ENCODE measurements around the gene SNX3. TPM values are rescaled to one million over a fixed set of nuclear protein-coding genes. Genes with fewer than 3 reads are reported as not detected.

The SNX3 gene
- total RNA-seq, 5 donors from 2014 or later (not counting 1 experiment from before 2014, with no cell fraction given) = 50.1 to 61.4 (median 51.3) TPM

DNA sequence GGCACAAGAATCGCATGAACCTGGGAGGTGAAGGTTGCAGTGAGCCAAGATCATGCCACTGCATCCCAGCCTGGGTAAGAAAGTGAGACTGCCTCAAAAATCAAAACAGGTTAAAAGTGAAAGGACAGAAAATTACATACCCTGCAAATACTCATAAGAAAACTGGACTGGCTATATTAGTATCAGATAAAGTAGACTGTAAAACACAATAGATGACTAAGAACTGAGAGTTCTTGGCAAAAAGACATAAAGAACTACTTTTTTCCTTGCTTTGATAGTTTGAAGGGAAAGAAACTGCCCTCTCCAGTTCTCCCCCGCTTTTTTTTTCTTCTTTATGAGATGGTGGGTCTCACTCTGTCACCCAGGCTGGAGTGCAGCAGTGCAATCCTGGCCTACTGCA lies 17.0 kb downstream of the SNX3 start:
- WGBS (ENCODE audit: insufficient coverage) = no CpG with 5 or more reads among the region's 2 CpGs
- DNase-seq (no peak), ATAC-seq (replicated peaks in 1 of 4) (no peak)
- Mint-ChIP-seq H3K9me3 (peaks cover 0 to 17% (median 3%) of the 10 kb centered on the region in 3 donors), H3K4me1 (peaks cover 28 to 53% (median 47%) of the 10 kb centered on the region in 3 donors), H3K27me3 (no peaks in the 10 kb centered on the region), H3K27ac (no peak overlapping the region), H3K4me3 (no peak overlapping the region), H3K36me3 (peaks cover 71% of the 10 kb centered on the region)
- Histone ChIP-seq H3K9me3 (no peaks in the 10 kb centered on the region), H3K4me1 (ENCODE audit: control insufficient read depth in 1 of 2, extremely low read depth in 1 of 2, insufficient read depth in 2 of 2, low read length in 2 of 2) (peaks cover 0 to 9% of the 10 kb centered on the region in 2 experiments), H3K27ac (ENCODE audit: low read length) (no peak overlapping the region), H3K4me3 (ENCODE audit: control insufficient read depth in 1 of 2, extremely low read depth in 1 of 2, low read length in 1 of 2) (no peak overlapping the region), H3K36me3 (ENCODE audit: control insufficient read depth in 2 of 2, extremely low read depth in 1 of 2, insufficient read depth in 1 of 2, low read length in 1 of 2) (peaks cover 2 to 4% of the 10 kb centered on the region in 2 donors), H3K27me3 (replicated peaks in 1 of 2; ENCODE audit: control insufficient read depth in 2 of 2, extremely low read depth in 1 of 2, insufficient read depth in 2 of 2, low read length in 1 of 2) (no peaks in the 10 kb centered on the region)
- ChIA-PET POLR2A (no interaction called here), CTCF (no interaction called here)

DNA sequence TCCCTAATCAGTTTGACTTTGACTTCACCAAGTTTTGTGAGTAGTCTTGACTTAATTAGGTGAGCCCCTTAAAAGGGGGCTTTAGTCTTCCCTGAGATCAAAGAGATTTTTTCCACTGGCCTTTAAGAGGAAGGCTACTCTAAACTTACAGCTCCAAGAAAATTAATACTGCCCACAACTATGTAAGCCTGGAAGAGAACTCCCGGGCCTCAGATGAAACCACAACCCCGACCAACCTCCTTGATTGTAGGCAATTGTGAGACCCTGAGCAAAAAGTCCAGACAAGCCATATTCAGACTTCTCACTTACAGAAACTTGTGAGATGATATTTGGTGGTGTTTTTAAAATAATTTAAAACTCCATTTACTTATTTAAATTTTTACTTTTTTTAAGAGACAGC lies 18.1 kb downstream of the SNX3 start:
- H3K9me3 Mint-ChIP-seq = peaks cover 0 to 17% (median 3%) of the 10 kb centered on the region in 3 donors
- no CpG with 5 or more reads among the region's 2 CpGs for WGBS (ENCODE audit: insufficient coverage)
- CTCF ChIA-PET = no interaction called here

DNA sequence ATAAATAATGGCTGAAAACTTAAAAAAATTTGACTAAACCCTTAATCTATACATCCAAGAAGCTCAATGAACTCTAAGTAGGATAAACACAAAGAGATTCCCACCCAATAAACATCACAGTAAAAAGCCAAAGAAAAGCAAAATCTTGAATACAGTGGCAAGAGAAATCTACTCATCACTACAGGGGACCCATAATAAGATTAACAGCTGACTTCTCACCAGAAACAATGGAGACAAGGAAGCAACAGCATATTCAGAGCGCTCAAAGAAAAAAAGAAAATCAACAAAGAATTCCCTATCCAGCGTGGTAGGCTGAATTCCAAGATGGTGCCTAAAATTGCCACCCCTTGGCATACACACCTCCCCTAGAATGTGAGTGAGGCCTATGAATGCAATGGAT lies 18.6 kb downstream of the SNX3 start:
- Mint-ChIP-seq H3K36me3 (peaks cover 67% of the 10 kb centered on the region), H3K27me3 (no peaks in the 10 kb centered on the region), H3K27ac (no peak overlapping the region), H3K9me3 (peaks cover 0 to 17% (median 3%) of the 10 kb centered on the region in 3 donors), H3K4me3 (no peak overlapping the region), H3K4me1 (peaks cover 20 to 42% (median 39%) of the 10 kb centered on the region in 3 donors)
- no peak for DNase-seq
- ChIA-PET POLR2A (no interaction called here), CTCF (no interaction called here)
- peaks cover 2 to 8% of the 10 kb centered on the region in 2 donors for H3K36me3 ChIP-seq (ENCODE audit: control insufficient read depth in 2 of 2, extremely low read depth in 1 of 2, insufficient read depth in 1 of 2, low read length in 1 of 2)
- H3K27ac ChIP-seq (ENCODE audit: low read length) = no peak overlapping the region
- WGBS (ENCODE audit: insufficient coverage) = no CpG with 5 or more reads among the region's 2 CpGs
- no peak for ATAC-seq (replicated peaks in 1 of 4)
- H3K4me3 ChIP-seq (ENCODE audit: control insufficient read depth in 1 of 2, extremely low read depth in 1 of 2, low read length in 1 of 2) = no peak overlapping the region
- peaks cover 0 to 6% of the 10 kb centered on the region in 2 experiments for H3K4me1 ChIP-seq (ENCODE audit: control insufficient read depth in 1 of 2, extremely low read depth in 1 of 2, insufficient read depth in 2 of 2, low read length in 2 of 2)
- no peaks in the 10 kb centered on the region for H3K9me3 ChIP-seq
- H3K27me3 ChIP-seq (replicated peaks in 1 of 2; ENCODE audit: control insufficient read depth in 2 of 2, extremely low read depth in 1 of 2, insufficient read depth in 2 of 2, low read length in 1 of 2) = no peaks in the 10 kb centered on the region

More for the DNA sequence above, 18.1 kb downstream of the SNX3 start:
- no peak overlapping the region for H3K27ac Mint-ChIP-seq
- peaks cover 20 to 45% (median 41%) of the 10 kb centered on the region in 3 donors for H3K4me1 Mint-ChIP-seq
- Histone ChIP-seq H3K27ac (ENCODE audit: low read length) (no peak overlapping the region), H3K9me3 (no peaks in the 10 kb centered on the region), H3K4me1 (ENCODE audit: control insufficient read depth in 1 of 2, extremely low read depth in 1 of 2, insufficient read depth in 2 of 2, low read length in 2 of 2) (peaks cover 0 to 6% of the 10 kb centered on the region in 2 experiments), H3K36me3 (ENCODE audit: control insufficient read depth in 2 of 2, extremely low read depth in 1 of 2, insufficient read depth in 1 of 2, low read length in 1 of 2) (peaks cover 2 to 6% of the 10 kb centered on the region in 2 donors), H3K4me3 (ENCODE audit: control insufficient read depth in 1 of 2, extremely low read depth in 1 of 2, low read length in 1 of 2) (no peak overlapping the region), H3K27me3 (replicated peaks in 1 of 2; ENCODE audit: control insufficient read depth in 2 of 2, extremely low read depth in 1 of 2, insufficient read depth in 2 of 2, low read length in 1 of 2) (no peaks in the 10 kb centered on the region)
- DNase-seq = no peak
- H3K27me3 Mint-ChIP-seq = no peaks in the 10 kb centered on the region
- H3K36me3 Mint-ChIP-seq = peaks cover 71% of the 10 kb centered on the region
- H3K4me3 Mint-ChIP-seq = no peak overlapping the region
- ATAC-seq (replicated peaks in 1 of 4) = no peak
- POLR2A ChIA-PET = no interaction called here

DNA sequence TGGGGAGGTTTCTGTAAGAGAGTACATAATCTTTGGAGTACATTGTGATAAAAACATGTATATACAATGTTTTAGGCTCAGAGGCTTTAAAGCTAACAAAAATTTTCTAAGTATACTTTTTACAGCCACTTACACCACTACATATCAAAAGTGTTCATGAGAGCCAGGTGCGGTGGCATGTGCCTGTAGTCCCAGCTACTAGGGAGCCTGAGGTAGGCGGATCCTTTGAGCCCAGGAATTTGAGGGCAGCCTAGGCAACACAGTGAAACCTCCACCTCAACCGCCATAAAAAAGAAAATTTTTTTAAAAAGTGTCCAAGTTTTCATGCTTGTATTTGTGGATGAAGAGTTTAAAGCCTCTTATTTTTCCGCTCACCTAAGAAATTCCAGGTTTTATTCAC lies 22.5 kb downstream of the SNX3 start:
- POLR2A ChIA-PET = interaction anchor here in 1 of 2 donors (0.8 kb wide), 1 partner anchor 11 kb away, joined by 3 read pairs; no protein-coding TSS in a partner anchor
- no peak overlapping the region for H3K4me3 Mint-ChIP-seq

DNA sequence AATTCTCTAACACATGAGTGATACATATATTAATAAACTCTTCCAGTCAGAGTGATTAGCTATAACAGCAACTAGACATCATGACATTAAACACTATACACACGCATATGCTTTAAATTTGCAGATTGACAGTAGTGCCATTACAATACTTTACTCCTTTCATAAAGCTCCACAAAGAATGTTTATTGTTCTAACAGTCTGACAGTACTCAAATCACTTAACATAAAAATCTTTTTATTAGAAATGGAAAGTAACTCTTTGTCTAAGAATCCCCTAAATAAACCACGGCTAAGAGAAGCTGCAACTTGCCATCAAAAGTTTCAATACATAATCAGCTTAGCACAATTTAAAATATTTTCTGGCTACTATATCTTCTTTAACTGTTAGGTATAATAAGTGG lies 24.0 kb downstream of the SNX3 start:
- Mint-ChIP-seq H3K36me3 (peaks cover 40% of the 10 kb centered on the region), H3K27me3 (no peaks in the 10 kb centered on the region), H3K4me3 (no peak overlapping the region), H3K9me3 (peaks cover 0 to 1% (median 0%) of the 10 kb centered on the region in 3 donors), H3K27ac (no peak overlapping the region), H3K4me1 (peaks cover 36 to 42% (median 41%) of the 10 kb centered on the region in 3 donors)
- Histone ChIP-seq H3K4me3 (ENCODE audit: control insufficient read depth in 1 of 2, extremely low read depth in 1 of 2, low read length in 1 of 2) (no peak overlapping the region), H3K4me1 (ENCODE audit: control insufficient read depth in 1 of 2, extremely low read depth in 1 of 2, insufficient read depth in 2 of 2, low read length in 2 of 2) (peaks cover 0 to 6% of the 10 kb centered on the region in 2 experiments), H3K36me3 (ENCODE audit: control insufficient read depth in 2 of 2, extremely low read depth in 1 of 2, insufficient read depth in 1 of 2, low read length in 1 of 2) (peaks cover 0 to 14% of the 10 kb centered on the region in 2 donors), H3K27ac (ENCODE audit: low read length) (no peak overlapping the region), H3K9me3 (no peaks in the 10 kb centered on the region), H3K27me3 (replicated peaks in 1 of 2; ENCODE audit: control insufficient read depth in 2 of 2, extremely low read depth in 1 of 2, insufficient read depth in 2 of 2, low read length in 1 of 2) (no peaks in the 10 kb centered on the region)
- ChIA-PET CTCF (interaction anchor here (0.6 kb wide), 2 partner anchors 14 to 1917 kb away, joined by 3 to 5 read pairs; no protein-coding TSS in a partner anchor), POLR2A (interaction anchor here in 1 of 2 donors (0.6 kb wide), 1 partner anchor 13 kb away, joined by 3 read pairs; no protein-coding TSS in a partner anchor)
- no CpG with 5 or more reads among the region's 2 CpGs for WGBS (ENCODE audit: insufficient coverage)
- DNase-seq (no peak), ATAC-seq (replicated peaks in 1 of 4) (no peak)

More for the DNA sequence above, 22.5 kb downstream of the SNX3 start:
- H3K36me3 ChIP-seq (ENCODE audit: control insufficient read depth in 2 of 2, extremely low read depth in 1 of 2, insufficient read depth in 1 of 2, low read length in 1 of 2) = peaks cover 2 to 14% of the 10 kb centered on the region in 2 donors
- Mint-ChIP-seq H3K9me3 (peaks cover 0 to 11% (median 3%) of the 10 kb centered on the region in 3 donors), H3K4me1 (peaks cover 31 to 41% (median 38%) of the 10 kb centered on the region in 3 donors), H3K36me3 (peaks cover 54% of the 10 kb centered on the region), H3K27ac (no peak overlapping the region), H3K27me3 (no peaks in the 10 kb centered on the region)
- DNase-seq (no peak), ATAC-seq (replicated peaks in 1 of 4) (no peak)
- H3K4me1 ChIP-seq (ENCODE audit: control insufficient read depth in 1 of 2, extremely low read depth in 1 of 2, insufficient read depth in 2 of 2, low read length in 2 of 2) = peaks cover 0 to 6% of the 10 kb centered on the region in 2 experiments
- WGBS (ENCODE audit: insufficient coverage) = no CpG with 5 or more reads among the region's 4 CpGs
- CTCF ChIA-PET = no interaction called here
- H3K9me3 ChIP-seq = no peaks in the 10 kb centered on the region
- H3K27ac ChIP-seq (ENCODE audit: low read length) = no peak overlapping the region
- H3K4me3 ChIP-seq (ENCODE audit: control insufficient read depth in 1 of 2, extremely low read depth in 1 of 2, low read length in 1 of 2) = no peak overlapping the region
- no peaks in the 10 kb centered on the region for H3K27me3 ChIP-seq (replicated peaks in 1 of 2; ENCODE audit: control insufficient read depth in 2 of 2, extremely low read depth in 1 of 2, insufficient read depth in 2 of 2, low read length in 1 of 2)

DNA sequence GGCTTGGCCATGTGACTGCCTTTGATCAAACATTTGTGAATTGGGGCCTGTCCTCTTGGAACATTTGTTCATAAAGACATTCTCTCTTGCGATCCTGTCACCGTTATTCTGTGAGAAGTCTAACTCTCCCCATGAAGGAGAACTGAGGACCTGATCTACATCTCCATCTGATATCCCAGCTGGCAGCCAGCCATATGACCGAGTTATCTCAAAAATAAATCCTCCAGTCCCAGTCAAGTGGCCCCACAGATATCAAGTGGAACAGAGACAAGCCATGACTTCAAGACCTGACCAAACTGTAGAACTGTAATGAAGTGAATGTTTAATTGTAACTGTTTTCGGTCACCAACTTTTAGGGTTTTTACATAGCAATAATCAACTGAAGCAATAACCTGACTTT lies 25.7 kb downstream of the SNX3 start:
- H3K27ac Mint-ChIP-seq = no peak overlapping the region
- H3K4me1 Mint-ChIP-seq = peaks cover 39 to 43% (median 41%) of the 10 kb centered on the region in 3 donors
- Histone ChIP-seq H3K4me3 (ENCODE audit: control insufficient read depth in 1 of 2, extremely low read depth in 1 of 2, low read length in 1 of 2) (no peak overlapping the region), H3K9me3 (no peaks in the 10 kb centered on the region), H3K4me1 (ENCODE audit: control insufficient read depth in 1 of 2, extremely low read depth in 1 of 2, insufficient read depth in 2 of 2, low read length in 2 of 2) (peaks cover 0 to 1% of the 10 kb centered on the region in 2 experiments), H3K27ac (ENCODE audit: low read length) (no peak overlapping the region), H3K36me3 (ENCODE audit: control insufficient read depth in 2 of 2, extremely low read depth in 1 of 2, insufficient read depth in 1 of 2, low read length in 1 of 2) (peaks cover 0 to 10% of the 10 kb centered on the region in 2 donors), H3K27me3 (replicated peaks in 1 of 2; ENCODE audit: control insufficient read depth in 2 of 2, extremely low read depth in 1 of 2, insufficient read depth in 2 of 2, low read length in 1 of 2) (no peaks in the 10 kb centered on the region)
- POLR2A ChIA-PET = interaction anchor here in 1 of 2 donors (0.6 kb wide), 1 partner anchor 844 kb away, joined by 3 read pairs; no protein-coding TSS in a partner anchor
- CTCF ChIA-PET = interaction anchor here in 1 of 2 donors (0.9 kb wide), 1 partner anchor 21 kb away, joined by 3 read pairs; no protein-coding TSS in a partner anchor
- no peak for DNase-seq
- no peaks in the 10 kb centered on the region for H3K27me3 Mint-ChIP-seq
- no peaks in the 10 kb centered on the region for H3K9me3 Mint-ChIP-seq
- no peak overlapping the region for H3K4me3 Mint-ChIP-seq
- peaks cover 29% of the 10 kb centered on the region for H3K36me3 Mint-ChIP-seq
- WGBS (ENCODE audit: insufficient coverage) = 100% methylated on average over 2 of the region's 4 CpGs
- no peak for ATAC-seq (replicated peaks in 1 of 4)

All from T-cell (primary cell).